Esophagus muscularis mucosa (tissue), 4 donors: ENCODE measurements around the gene IGFBP1. TPM values are rescaled to one million over a fixed set of nuclear protein-coding genes. Genes with fewer than 3 reads are reported as not detected.

Experiments used
- DNase-seq: peaks from one replicate; pipeline ENCODE4 v3.0.0-alpha.2; 2017; ENCODE audit errors: extremely low spot score
- H3K27ac ChIP-seq, 4 donors: fragments of 200-600 bp; sonication (generic); replicated peaks in 1 of 4; 1 replicate in 3 of 4; 2 replicates in 1 of 4; pipeline ENCODE4 v1.5.1; 2016 to 2019; ENCODE audit warnings: mild to moderate bottlenecking in 1 of 4
- H3K27me3 ChIP-seq, 4 donors: fragments of 200-600 bp; sonication (generic); one replicate each; pipeline versions ENCODE4 v1.5.1 to v1.6.0; 2016 to 2019
- H3K36me3 ChIP-seq, 4 donors: fragments of 200-600 bp; sonication (generic); one replicate each; pipeline ENCODE4 v1.5.1; 2016 to 2019
- H3K4me1 ChIP-seq, 4 donors: fragments of 200-600 bp; sonication (generic); one replicate each; pipeline ENCODE4 v1.5.1; 2016 to 2019
- H3K4me3 ChIP-seq, 4 donors: fragments of 200-600 bp; sonication (generic); 1 replicate in 2 of 4; 2 replicates in 2 of 4; pipeline ENCODE4 v1.5.1; 2016 to 2019; ENCODE audit warnings: mild to moderate bottlenecking in 4 of 4, moderate library complexity in 1 of 4
- H3K9me3 ChIP-seq, 4 donors: fragments of 200-600 bp; sonication (generic); 1 replicate in 3 of 4; 2 replicates in 1 of 4; pipeline ENCODE4 v1.5.1; 2016 to 2019
- CTCF ChIP-seq, 3 experiments: fragments of 200-600 bp in 2 of 3; fragments of 450-650 bp in 1 of 3; sonication (generic) in 2 of 3; IDR thresholded peaks; one replicate each; pipeline ENCODE4 v1.5.1; 2017 to 2019; ENCODE audit warnings: antibody characterized with exemption in 3 of 3, mild to moderate bottlenecking in 2 of 3, moderate library complexity in 1 of 3
- EP300 ChIP-seq: sonication (generic); formaldehyde crosslinking; IDR thresholded peaks from one replicate; pipeline ENCODE4 v1.6.1; 2017; ENCODE audit warnings: antibody characterized with exemption
- POLR2A ChIP-seq: fragments of 450-650 bp; IDR thresholded peaks from one replicate; pipeline ENCODE4 v1.6.1; 2017; ENCODE audit warnings: antibody characterized with exemption, moderate library complexity, mild to moderate bottlenecking, low read depth
- POLR2AphosphoS5 ChIP-seq, 2 donors: sonication (generic); formaldehyde crosslinking; IDR thresholded peaks; one replicate each; pipeline ENCODE4 v1.6.1; 2017; ENCODE audit warnings: antibody characterized with exemption in 2 of 2
- WGBS: methylation state at CpG from one replicate; pipeline ENCODE4 v1.1.5; 2018; 5-methylcytosine and 5-hydroxymethylcytosine counted together
- intact Hi-C: fragments of 100-400 bp; cut with DNase I; formaldehyde crosslinking; loops from one replicate; pipeline ENCODE4 v1.15.1; 2023
- total RNA-seq, 4 donors: library from RNA; depleted of rRNA; stranded (reverse); fragments of >200 nt; gene quantifications; one replicate each; pipeline versions ENCODE4 v1.1.0 to v1.2.1, GENCODE V29; 2016

IGFBP1 gene
- total RNA-seq, 4 donors from 2014 or later, result not detected

GRCh38 chr7:45909561-45909960 lies 21.3 kb downstream of the IGFBP1 start:
- DNase-seq, result peak; percentile 64
- Histone ChIP-seq H3K27ac (no peak overlapping the region), H3K9me3 (peaks cover 0 to 6% (median 0%) of the 10 kb centered on the region in 4 donors), H3K36me3 (peaks cover 0 to 15% (median 2%) of the 10 kb centered on the region in 4 donors), H3K4me3 (no peak overlapping the region), H3K4me1 (no peaks in the 10 kb centered on the region), H3K27me3 (peaks cover 0 to 1% (median 0%) of the 10 kb centered on the region in 4 donors)
- intact Hi-C loops, result no loop called here
- no peak for TF ChIP-seq POLR2A
- no peak for TF ChIP-seq POLR2AphosphoS5 (IDR thresholded peaks at IDR 0.05)
- no peak for TF ChIP-seq CTCF (IDR thresholded peaks at IDR 0.05)
- no peak for TF ChIP-seq EP300

- H3K4me1 ChIP-seq, result no peaks in the 10 kb centered on the region
- TF ChIP-seq EP300, result no peak
- TF ChIP-seq POLR2A, result no peak
- TF ChIP-seq CTCF (IDR thresholded peaks at IDR 0.05), result no peak
- TF ChIP-seq POLR2AphosphoS5 (IDR thresholded peaks at IDR 0.05), result no peak
- H3K27ac ChIP-seq, result no peak overlapping the region
- no peaks in the 10 kb centered on the region for H3K9me3 ChIP-seq
- peak; percentile 47 for DNase-seq
- WGBS, result 96% methylated on average over 3 of the region's 3 CpGs
- H3K36me3 ChIP-seq, result peaks cover 0 to 26% (median 3%) of the 10 kb centered on the region in 4 donors
- peaks cover 0 to 7% (median 0%) of the 10 kb centered on the region in 4 donors for H3K27me3 ChIP-seq
- intact Hi-C loops, result no loop called here
- no peak overlapping the region for H3K4me3 ChIP-seq
These were observed 22.6 kb downstream of the IGFBP1 start for GRCh38 chr7:45910855-45911254.

GRCh38 chr7:45911311-45911710 lies 23.0 kb downstream of the IGFBP1 start:
- Histone ChIP-seq H3K27ac (no peak overlapping the region), H3K4me3 (no peak overlapping the region), H3K27me3 (peaks cover 0 to 11% (median 0%) of the 10 kb centered on the region in 4 donors), H3K4me1 (no peaks in the 10 kb centered on the region), H3K36me3 (peaks cover 0 to 31% (median 3%) of the 10 kb centered on the region in 4 donors), H3K9me3 (no peaks in the 10 kb centered on the region)
- intact Hi-C loops, result no loop called here
- TF ChIP-seq EP300 (no peak), POLR2AphosphoS5 (IDR thresholded peaks at IDR 0.05) (no peak), CTCF (IDR thresholded peaks at IDR 0.05) (no peak), POLR2A (no peak)
- 87% methylated on average over 9 of the region's 9 CpGs for WGBS
- DNase-seq, result peak; percentile 68

- peak; percentile 90 for DNase-seq
- no peaks in the 10 kb centered on the region for H3K9me3 ChIP-seq
- intact Hi-C loops, result no loop called here
- peaks cover 4 to 6% (median 4%) of the 10 kb centered on the region in 4 donors for H3K4me1 ChIP-seq
- TF ChIP-seq CTCF (IDR thresholded peaks at IDR 0.05), result no peak
- H3K27me3 ChIP-seq, result peaks cover 0 to 27% (median 0%) of the 10 kb centered on the region in 4 donors
- H3K27ac ChIP-seq, result no peak overlapping the region
- WGBS, result 91% methylated on average over 7 of the region's 7 CpGs
- peaks cover 0 to 41% (median 3%) of the 10 kb centered on the region in 4 donors for H3K36me3 ChIP-seq
- H3K4me3 ChIP-seq, result no peak overlapping the region
These were observed 24.7 kb downstream of the IGFBP1 start for GRCh38 chr7:45912972-45913371.

GRCh38 chr7:45914911-45915310 lies 26.6 kb downstream of the IGFBP1 start:
- intact Hi-C loops, result loop anchor here (5.0 kb wide), 2 partner anchors 437 to 1337 kb away; no protein-coding TSS in a partner anchor
- Histone ChIP-seq H3K4me1 (peaks cover 9 to 18% (median 15%) of the 10 kb centered on the region in 4 donors), H3K27ac (no peak overlapping the region), H3K36me3 (peaks cover 0 to 41% (median 3%) of the 10 kb centered on the region in 4 donors), H3K9me3 (no peaks in the 10 kb centered on the region), H3K27me3 (peaks cover 0 to 46% (median 7%) of the 10 kb centered on the region in 4 donors), H3K4me3 (no peak overlapping the region)
- DNase-seq, result no peak
- TF ChIP-seq CTCF (IDR thresholded peaks at IDR 0.05), result no peak
- no peak for TF ChIP-seq POLR2A
- no peak for TF ChIP-seq POLR2AphosphoS5 (IDR thresholded peaks at IDR 0.05)
- TF ChIP-seq EP300, result no peak
- 96% methylated on average over 12 of the region's 12 CpGs for WGBS
